GM18499 (cell line): ENCODE results near the gene PCBP4.
"Not testable (repeated sequence)": the region's sequence is repeated elsewhere in the genome, so short reads cannot be mapped to it uniquely, and the experiment has no call there.

Source experiments
- ATAC-seq: cut with Tn5 transposase; IDR thresholded peaks from one replicate; pipeline ENCODE4 v1.9.1; 2021; ENCODE audit warnings: moderate number of reproducible peaks; ENCODE audit not compliant: insufficient read depth, unreplicated experiment

The PCBP4 gene

DNA sequence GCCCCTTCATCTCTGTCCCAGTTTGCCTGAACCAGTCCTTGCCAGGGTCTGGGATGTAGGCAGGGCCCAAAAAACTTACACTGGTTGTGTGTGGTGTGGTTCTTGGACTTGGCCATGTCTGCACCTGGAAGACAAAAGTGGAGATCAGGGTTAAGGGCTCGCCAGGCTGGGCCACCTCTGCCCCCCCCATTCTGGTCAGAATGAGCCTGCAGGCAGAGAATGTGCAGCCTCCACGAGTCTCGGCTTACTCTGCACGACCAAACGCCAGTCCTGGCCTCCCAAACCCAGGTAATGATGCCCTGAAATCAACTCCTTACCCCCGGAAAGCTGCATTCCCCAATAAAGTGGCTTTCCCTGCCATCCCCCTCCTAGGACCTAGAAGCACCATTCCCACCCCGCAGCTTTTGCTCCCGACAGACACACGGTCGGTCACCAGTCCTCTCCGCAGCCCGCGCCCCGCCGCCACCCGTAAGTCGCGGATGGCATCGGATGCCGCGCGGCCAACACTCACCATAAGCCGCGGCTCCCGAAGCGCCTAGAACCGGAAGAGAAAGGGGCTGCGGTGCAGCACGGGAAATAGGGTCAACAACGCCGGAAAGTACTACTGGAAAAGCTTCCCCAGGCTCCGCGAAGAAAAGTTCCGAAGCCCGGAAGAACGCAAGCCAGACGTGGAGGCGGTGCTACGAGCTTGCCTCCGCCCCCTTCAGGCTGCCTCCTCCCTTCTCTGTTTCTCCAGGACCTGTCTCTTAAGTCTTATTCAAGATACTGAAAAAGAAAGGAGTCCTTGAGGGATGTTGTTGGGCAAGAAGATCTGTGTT, 28.3 kb upstream of the PCBP4 start, which contains the start of gene RPL29:
Gene RPL29 (minus strand): TSS at position 550 of the 818 bp plus-strand sequence. CDS start 434 bp downstream, at position 116.
- ATAC-seq = peak; percentile 68

DNA sequence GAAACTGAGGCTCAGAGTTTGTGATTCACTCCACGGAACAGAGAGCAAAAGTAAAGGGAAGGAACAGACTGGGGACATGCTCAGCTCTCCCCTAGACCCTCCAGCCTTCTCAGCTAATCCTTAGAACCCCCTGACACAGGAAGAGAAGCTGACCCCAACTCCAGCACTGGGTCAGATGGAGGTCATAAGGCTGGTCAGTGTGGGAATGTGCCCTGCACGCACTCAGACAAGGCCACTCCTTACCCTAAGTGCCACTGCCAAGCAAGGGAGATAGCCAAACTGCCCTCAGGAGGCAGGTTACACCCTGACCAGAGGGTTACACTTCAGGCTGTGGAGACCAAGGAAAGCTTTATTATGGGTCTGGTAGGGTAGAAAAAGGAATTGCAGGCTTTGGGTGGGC, 27.3 kb upstream of the PCBP4 start:
- ATAC-seq = no peak

DNA sequence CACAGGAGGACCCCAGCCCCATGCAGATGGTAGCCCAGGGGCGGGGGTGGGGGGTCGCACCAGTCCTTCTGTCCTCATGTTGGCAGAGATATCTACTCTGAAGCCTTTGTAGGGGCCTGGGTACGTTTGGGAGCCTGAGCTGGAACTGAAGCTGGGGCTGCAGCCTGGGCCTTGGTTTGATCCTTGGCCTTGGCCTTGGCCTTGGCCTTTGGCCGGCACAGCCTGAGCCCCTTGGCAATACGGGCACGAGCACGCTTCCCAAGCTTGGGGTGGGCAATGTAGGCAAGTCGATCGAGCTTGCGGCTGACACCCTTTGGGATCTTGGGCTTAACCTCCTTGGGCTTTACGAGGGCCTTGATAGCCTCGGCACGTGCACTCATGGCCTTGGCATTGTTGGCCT, 26.4 kb upstream of the PCBP4 start:
- not testable (repeated sequence) for ATAC-seq

DNA sequence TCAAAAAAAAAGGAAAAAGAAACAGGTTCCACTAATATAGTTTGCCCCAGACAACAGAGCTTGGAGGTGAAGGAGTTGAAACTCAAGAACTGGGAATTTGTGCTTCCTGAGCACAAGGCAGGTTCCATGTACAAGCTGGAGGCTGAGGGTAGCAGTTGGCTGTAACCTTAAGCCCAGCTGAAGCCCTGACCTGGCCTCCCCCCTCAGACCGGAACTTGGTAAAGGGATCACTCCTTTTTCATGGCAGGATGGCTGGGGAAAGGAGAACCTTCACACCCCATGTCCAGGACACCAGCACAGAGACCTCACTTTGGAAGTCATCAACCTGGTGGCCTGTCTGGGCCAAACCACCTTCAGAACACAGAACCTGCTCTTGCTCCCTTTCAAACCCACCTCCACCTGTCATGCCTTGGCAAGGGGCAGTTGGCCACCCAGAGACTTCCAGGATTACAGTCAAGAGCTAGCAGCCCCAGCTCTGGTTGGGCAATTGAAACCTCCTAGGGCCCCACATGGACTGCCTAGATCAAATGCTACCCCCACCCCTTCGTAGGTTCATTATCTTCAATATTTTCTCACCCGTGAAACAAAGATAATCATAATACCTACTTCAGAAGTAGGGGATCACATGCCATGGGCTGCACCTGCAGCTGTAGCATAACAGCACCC, 24.9 kb upstream of the PCBP4 start:
- no peak for ATAC-seq

DNA sequence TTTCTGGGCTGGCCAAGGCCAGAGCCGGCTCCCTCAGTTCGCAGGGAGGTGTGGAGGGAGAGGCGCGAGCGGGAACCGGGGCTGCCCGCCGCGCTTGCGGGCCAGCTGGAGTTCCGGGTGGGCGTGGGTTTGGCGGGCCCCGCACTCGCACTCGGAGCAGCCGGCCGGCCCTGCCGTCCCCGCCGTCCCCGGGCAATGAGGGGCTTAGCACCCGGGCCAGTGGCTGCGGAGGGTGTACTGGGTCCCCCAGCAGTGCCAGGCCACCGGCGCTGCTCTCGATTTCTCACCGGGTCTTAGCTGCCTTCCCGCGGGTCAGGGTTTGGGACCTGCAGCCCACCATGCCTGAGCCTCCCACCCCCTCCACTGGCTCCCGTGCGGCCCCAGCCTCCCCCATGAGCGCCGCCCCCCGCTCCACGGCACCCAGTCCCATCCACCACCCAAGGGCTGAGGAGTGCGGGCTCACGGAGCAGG, 23.3 kb upstream of the PCBP4 start:
- ATAC-seq = not testable (repeated sequence)

DNA sequence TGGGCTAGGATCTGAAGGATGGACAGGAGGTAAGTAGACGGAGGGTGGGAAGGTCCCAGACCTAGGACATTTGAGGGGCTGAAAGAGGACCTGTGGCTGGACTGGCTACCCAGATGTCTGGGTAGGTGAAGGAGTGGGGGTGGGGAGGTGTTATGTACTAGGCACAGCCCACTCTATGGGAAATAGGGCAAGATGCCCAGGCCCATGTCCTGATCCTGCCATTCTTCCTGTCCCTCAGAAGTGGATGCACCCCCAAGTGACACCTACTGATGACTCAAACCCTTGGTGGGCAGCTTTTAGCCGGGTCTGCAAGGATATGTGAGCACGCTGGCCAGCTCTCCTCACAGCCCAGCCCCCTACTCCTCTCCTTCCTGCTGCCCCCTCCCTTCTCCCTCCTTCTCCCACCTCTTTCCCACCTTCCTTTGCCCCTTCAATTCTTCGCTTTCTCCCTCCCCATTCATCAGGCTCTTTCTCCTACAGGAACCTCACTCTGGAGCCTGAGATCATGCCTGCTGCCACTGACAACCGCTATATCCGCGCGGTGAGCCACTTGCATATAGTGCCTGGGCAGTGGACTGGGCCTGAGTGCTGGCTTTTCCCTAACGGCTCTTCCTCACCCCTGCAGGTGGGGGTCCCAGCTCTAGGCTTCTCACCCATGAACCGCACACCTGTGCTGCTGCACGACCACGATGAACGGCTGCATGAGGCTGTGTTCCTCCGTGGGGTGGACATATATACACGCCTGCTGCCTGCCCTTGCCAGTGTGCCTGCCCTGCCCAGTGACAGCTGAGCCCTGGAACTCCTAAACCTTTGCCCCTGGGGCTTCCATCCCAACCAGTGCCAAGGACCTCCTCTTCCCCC, 21.3 kb upstream of the PCBP4 start:
- ATAC-seq = no peak

DNA sequence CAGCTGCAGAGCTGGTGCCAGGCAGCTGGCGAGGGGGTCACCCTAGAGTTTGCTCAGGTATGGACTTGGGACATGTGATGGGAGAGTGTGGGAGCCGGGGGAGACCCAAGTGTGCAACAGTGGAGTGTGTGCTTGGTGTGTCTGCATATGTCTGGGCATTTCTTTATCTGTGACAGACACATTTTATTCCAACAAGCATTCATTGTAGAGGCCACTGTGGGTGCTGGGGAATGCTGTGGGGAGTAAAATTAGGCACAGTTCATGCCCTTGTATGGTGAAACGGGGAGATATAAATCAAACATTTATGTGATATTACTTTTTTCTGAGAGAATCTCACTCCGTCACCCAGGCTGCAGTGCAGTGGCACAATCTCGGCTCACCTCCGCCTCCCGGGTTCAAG, 20.3 kb upstream of the PCBP4 start:
- no peak for ATAC-seq

DNA sequence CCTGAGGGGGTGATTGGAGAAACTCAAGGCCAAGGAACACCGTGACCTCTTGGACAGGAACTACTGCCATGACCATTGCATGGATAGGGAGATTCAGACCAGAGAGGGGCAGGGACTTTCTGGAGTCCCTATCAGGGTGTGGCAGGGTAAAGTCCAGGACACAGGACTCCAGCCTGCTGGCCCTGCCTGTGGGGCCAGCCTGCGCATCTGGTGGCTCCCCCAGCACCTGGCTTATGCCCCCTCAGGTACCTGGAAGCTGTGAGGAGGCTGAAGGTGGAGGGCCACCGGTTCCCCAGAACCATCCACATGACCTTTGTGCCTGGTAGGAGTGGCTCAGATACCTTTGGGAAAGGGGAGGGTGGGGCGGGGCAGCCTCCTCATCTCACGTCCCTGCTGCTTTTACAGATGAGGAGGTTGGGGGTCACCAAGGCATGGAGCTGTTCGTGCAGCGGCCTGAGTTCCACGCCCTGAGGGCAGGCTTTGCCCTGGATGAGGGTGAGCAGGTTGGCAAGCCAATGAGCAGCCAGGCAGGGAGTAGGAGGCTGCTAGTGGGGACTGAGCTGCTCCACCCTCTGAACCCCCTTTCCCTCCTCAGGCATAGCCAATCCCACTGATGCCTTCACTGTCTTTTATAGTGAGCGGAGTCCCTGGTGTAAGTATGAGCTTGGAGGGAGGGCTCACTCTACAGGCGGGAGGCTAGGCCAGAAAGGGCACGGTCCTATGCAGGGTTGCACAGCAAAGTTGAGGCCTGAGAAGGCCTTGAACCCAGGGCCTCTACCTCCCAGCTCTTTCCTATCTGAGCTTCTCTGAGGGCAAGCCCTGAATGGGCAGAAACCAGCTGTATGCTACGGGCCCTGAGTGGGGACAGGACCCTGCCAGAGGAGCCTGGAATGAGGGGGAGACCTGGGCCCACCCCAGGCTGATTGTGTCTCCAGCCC, 19.0 kb upstream of the PCBP4 start:
- no peak for ATAC-seq

DNA sequence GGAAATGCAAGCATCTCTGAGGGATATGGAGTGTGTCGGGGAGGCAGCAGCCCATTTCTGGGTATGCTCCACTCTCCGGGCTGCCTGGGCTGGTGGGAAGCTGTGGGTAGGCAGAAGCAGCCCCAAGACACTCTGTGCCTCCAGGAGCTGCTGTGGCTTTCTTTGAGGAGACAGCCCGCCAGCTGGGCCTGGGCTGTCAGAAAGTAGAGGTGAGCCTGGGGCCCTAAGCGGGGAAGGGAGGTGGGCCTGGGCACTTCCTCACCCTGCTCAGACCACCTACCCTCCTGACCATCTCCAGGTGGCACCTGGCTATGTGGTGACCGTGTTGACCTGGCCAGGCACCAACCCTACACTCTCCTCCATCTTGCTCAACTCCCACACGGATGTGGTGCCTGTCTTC, 17.8 kb upstream of the PCBP4 start:
- ATAC-seq = no peak

DNA sequence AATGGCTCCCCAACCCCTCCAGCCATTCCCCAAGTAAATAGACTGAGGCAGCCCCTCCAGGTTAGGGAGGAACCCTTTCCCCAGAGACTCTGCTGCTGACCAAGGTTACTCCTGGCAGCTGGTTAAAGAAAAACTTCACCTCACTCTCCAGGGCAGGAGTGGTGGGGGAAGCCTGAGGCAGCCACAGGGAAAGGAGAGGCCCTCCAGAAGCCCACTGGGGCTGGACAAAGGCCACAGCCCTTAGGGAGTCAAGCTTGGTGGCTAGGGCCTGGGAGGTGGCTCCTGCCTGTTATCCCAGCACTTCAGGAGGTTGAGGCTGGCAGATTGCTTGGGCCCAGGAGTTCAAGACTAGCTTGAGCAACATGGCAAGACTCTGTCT, 17.0 kb upstream of the PCBP4 start:
- no peak for ATAC-seq

DNA sequence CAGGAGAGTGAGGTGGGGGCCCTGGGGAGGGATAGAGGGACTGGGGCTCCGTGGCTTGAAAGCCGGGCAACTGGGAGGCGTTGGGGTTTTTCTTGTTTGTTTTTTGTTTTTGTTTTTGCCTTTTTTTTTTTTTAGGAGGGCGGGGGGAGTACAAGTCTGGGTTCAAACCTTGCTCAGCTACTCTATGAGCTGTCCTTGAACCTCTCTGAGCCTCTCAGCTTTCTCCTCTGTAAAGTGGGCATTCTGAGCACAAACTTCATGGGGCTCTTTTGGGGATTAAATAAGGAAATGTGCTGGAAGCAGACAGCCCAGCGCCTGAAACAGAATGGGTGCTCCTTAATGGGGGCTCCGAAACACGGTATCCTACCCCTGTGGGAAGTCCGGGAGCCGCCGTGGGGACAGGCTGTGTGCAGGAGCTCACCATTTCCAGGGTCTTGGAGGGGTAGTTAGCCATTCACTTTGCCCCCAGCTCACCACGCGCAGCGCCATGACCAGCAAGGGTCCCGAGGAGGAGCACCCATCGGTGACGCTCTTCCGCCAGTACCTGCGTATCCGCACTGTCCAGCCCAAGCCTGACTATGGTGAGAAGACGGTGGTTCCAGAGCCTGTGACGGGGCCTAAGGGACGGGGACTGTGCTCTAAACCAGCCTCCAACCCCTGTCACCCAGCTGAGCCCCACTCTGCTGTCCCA, 16.5 kb upstream of the PCBP4 start:
- ATAC-seq = no peak

DNA sequence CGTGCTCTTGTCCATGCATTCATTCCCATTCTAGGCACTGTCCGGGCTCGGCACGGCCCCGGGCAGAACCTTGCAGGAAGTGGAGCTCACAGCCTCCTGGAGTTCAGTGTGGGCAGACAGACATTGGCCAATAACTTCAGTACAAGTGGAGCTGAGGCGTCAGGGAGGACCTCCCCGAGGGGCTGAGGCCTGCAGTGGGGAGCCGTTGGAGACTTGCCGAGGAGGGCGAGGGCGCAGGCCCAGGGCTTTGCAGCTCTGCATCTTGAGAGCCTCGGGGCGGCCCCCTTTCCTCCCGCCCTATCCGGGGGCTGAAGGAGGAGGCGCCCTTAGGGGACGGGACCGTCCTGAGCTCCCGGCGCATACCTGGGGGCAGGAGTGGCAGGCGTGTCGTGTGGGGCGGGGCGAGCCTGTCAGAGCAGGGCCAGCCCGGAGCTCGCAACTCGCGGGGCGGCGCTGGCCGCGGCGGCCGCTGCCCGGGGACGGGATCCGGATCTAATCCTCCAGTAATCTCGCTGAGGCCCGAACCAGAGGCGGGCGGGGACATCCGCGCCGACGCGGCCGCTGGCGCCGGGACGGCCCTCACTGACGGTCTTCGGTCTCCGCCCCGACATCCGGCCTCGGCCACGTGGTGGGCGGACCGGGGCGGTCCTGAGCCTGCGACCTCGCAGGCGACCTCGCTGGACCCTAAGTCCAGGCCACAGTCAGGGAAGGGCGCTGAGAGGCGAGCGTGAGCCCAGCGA, 15.8 kb upstream of the PCBP4 start, which contains the start of gene ACY1:
Gene ACY1 (plus strand): TSS at position 698 of the 740 bp plus-strand sequence. CDS start 530 bp downstream, outside the sequence.
- ATAC-seq = no peak

DNA sequence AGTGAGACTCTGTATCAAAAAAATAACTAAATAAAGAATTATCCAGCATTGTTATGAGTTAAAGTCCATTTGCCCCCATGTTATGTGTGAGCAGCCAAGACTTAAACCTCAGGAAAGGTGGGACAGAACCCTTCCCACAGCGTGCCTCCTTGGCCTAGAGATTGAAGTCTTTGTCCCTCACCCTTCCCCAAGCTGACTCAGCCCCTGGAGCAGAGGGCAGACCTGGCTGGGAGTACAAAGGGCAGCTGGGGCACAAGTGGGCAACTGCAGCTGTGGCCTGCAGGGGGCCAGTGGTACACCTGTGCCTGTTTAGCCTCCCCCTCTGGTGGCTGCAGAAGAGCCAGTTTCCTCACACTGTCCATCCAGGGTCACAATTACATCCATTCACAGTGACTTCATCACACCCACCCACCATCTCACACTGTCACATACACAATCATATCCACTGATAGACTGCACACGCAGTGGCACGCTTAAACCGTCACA, 15.1 kb upstream of the PCBP4 start:
- ATAC-seq = no peak

DNA sequence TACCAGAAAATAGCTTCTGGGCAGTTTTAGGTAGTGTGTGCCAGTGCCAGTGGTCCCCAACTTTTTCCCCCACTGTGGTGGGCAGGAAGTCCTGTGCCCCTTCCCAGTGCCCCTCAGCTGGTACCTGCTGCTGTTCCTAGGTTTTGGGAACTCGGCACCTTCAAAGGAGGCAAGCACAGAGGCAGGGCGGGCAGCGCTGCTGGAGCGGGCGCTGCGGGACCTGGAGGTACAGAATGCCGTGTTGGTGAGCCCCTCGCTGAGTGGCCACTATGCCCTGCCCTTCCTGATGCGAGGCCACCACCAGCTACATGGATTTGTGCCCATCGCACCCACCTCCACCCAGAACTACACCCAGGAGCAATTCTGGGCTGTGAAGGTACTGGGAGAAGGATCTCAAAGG, 13.0 kb upstream of the PCBP4 start:
- no peak for ATAC-seq

DNA sequence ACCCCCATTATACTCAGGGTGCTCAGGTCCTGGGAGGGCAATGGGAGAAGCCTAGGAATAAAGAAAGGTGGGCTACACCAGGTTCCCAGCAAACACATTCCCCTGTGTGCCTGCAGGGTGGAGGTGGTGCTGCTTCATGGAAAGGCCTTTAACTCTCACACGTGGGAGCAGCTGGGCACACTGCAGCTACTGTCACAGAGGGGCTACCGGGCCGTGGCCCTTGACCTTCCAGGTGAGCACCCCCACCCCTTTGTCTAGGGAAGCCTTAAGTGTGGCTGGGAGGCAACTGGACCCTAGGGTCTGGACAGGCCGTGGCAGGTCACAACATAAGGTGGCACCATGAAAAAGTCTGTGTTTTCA, 10.9 kb upstream of the PCBP4 start:
- no peak for ATAC-seq

DNA sequence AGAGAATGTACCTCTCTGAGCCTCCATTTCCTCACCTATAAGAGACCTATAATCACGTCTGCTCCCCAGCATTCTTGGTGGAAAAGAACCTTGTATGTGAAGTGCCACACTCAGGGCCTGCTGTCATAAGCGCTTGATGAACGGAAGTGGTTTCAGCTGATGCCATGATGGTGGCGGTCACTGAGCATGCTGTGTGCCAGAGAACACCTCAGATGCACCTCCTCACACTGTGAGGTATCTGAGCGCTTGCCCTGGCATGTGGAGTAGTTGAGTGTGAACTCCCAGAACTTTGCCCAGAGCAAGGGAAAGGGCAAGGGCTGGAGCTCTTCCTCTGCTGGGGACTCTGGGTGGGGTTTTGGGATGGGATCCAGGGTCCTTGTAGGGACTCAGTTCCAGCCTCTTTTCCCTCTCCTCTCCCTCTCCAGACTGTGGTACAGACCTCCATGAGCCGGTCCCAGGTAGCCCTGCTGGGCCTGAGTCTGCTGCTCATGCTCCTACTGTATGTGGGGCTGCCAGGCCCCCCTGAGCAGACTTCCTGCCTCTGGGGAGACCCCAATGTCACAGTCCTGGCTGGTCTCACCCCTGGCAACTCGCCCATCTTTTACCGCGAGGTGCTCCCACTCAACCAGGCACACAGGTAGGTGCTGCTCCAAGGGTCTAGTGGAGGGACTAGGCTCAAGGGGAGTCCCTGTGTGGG, 10.3 kb upstream of the PCBP4 start:
- no peak for ATAC-seq

DNA sequence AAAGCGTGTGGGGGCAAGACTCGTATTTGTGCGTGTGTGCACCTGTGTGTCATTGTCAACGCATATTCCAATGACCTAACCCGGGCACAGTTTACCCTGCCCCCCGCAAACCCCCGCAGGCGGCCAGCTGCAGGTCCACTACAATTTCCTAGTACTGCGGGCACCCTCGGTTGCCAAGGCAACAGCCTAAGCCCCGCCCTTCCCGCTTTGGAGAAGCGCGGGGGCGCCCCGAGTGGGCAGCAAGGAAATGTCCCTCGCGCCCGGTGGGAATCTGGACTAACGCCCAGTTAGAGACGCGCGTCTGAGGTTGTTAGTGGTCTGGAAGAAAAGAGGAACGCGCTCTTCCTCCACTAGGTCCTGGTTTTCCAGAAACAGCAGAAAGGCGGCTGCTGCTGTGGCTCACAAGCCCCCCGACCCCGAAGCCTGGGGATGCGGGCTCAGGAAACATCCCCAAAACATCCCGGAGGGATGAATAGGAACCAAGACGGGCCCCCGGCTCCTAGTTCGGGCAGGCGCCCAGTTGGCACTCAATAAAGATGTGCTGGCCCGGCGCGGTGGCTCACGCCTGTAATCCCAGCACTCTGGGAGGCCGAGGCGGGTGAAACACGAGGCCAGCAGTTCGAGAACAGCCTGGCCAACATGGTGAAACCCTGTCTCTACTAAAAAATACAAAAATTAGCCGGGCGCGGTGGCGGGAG, 8.7 kb upstream of the PCBP4 start:
- no peak for ATAC-seq
